A549 (cell line): Measurements from ENCODE around the gene ADAMTS2. TPM values are rescaled to one million over a fixed set of nuclear protein-coding genes. Genes with fewer than 3 reads are reported as not detected.

Experiments used
- ATAC-seq, 2 experiments: fragments of 200-7000 bp in 1 of 2; fragments of >200 bp in 1 of 2; cut with Nextera tagmentation in 1 of 2; cut with Tn5 transposase in 1 of 2; 3 replicates each; pipeline versions ENCODE4 v1.8.0 to v1.9.1; 2018 to 2020; ENCODE audit warnings: mild to moderate bottlenecking in 1 of 2, moderate library complexity in 1 of 2
- CTCF ChIA-PET: fragments of 300-600 bp; sonication (Branson Sonifier 250); formaldehyde crosslinking; extraction: SDS; loops from one replicate; lab custom pipeline; 2021; ENCODE audit warnings: antibody characterized with exemption, inconsistent platforms; lab: Yijun Ruan, JAX
- POLR2A ChIA-PET: fragments of 350-600 bp; formaldehyde crosslinking; extraction: SDS; loops from one replicate; lab custom pipeline; 2021; ENCODE audit warnings: antibody characterized with exemption, inconsistent platforms; lab: Yijun Ruan, JAX
- DNase-seq, 2 experiments: peaks; one replicate each; pipeline versions ENCODE4 v3.0.0 to v3.0.0-alpha.2; 2011 to 2016; ENCODE audit warnings: low read depth in 1 of 2, low spot score in 1 of 2
- FAIRE-seq: peaks from 2 replicates; lab custom pipeline; 2011; peaks lifted over from hg19 to GRCh38; lab: Jason Lieb, UNC
- H3K27ac ChIP-seq, 2 experiments: fragments of >200 bp; sonication (Bioruptor Twin); formaldehyde crosslinking; 3 replicates each; pipeline ENCODE4 v1.5.1; 2016 to 2017
- H3K4me1 ChIP-seq: fragments of >200 bp; sonication (Bioruptor Twin); formaldehyde crosslinking; 3 replicates; pipeline ENCODE4 v1.6.1; 2016
- H3K4me2 ChIP-seq: fragments of >200 bp; sonication (Bioruptor Twin); formaldehyde crosslinking; 3 replicates; pipeline ENCODE4 v1.6.1; 2016
- H3K4me3 ChIP-seq: fragments of >200 bp; sonication (Bioruptor Twin); formaldehyde crosslinking; 3 replicates; pipeline ENCODE4 v1.5.1; 2016
- H3K9me3 ChIP-seq: fragments of >200 bp; sonication (Bioruptor Twin); formaldehyde crosslinking; 3 replicates; pipeline ENCODE4 v1.6.1; 2016
- BCL3 ChIP-seq: fragments of >200 bp; sonication (Bioruptor Twin); formaldehyde crosslinking; IDR thresholded peaks from 3 replicates; pipeline ENCODE4 v1.6.1; 2016
- BHLHE40 ChIP-seq: IDR thresholded peaks from 2 replicates; pipeline ENCODE4 v1.6.1; 2012; ENCODE audit warnings: low read depth, low read length, inconsistent platforms
- CEBPB ChIP-seq, 2 experiments: fragments of >200 bp in 1 of 2; sonication (Bioruptor Twin) in 1 of 2; formaldehyde crosslinking in 1 of 2; IDR thresholded peaks; 2 replicates each; pipeline ENCODE4 v1.6.1; 2012 to 2016
- CHD2 ChIP-seq: fragments of 150-350 bp; IDR thresholded peaks from 2 replicates; pipeline ENCODE4 v1.6.1; 2014; ENCODE audit warnings: low read length; ENCODE audit not compliant: partially characterized antibody
- CHD4 ChIP-seq: fragments of 200-600 bp; sonication (generic); IDR thresholded peaks from 2 replicates; pipeline ENCODE4 v1.6.1; 2016; ENCODE audit warnings: antibody characterized with exemption, mild to moderate bottlenecking, borderline replicate concordance
- CTCF ChIP-seq: fragments of >200 bp; sonication (Bioruptor Twin); formaldehyde crosslinking; IDR thresholded peaks from 3 replicates; pipeline ENCODE4 v1.5.1; 2016
- EHMT2 ChIP-seq: fragments of 200-600 bp; sonication (generic); IDR thresholded peaks from 2 replicates; pipeline ENCODE4 v1.6.1; 2016; ENCODE audit warnings: antibody characterized with exemption, low read depth, mild to moderate bottlenecking, moderate library complexity
- ESRRA ChIP-seq: fragments of 150-350 bp; IDR thresholded peaks from 2 replicates; pipeline ENCODE4 v1.6.1; 2014; ENCODE audit warnings: mild to moderate bottlenecking, low read length, borderline replicate concordance
- FOSB ChIP-seq: fragments of 250-450 bp; sonication (Bioruptor Pico); IDR thresholded peaks from 2 replicates; pipeline ENCODE4 v1.5.0; 2020; ENCODE audit warnings: mild to moderate bottlenecking, moderate library complexity
- FOXS1 ChIP-seq: fragments of 250-450 bp; sonication (Bioruptor Pico); IDR thresholded peaks from 2 replicates; pipeline ENCODE4 v1.5.0; 2020; ENCODE audit warnings: mild to moderate bottlenecking, moderate library complexity
- HDAC2 ChIP-seq: fragments of 200-600 bp; sonication (generic); IDR thresholded peaks from 2 replicates; pipeline ENCODE4 v1.6.1; 2016
- HEYL ChIP-seq: fragments of 250-450 bp; sonication (Bioruptor Pico); IDR thresholded peaks from 2 replicates; pipeline ENCODE4 v1.8.0; 2021; ENCODE audit warnings: mild to moderate bottlenecking, moderate library complexity
- HMGXB4 ChIP-seq: fragments of 250-450 bp; sonication (Bioruptor Pico); IDR thresholded peaks from 2 replicates; pipeline ENCODE4 v1.5.0; 2021; ENCODE audit warnings: mild to moderate bottlenecking, moderate library complexity, borderline replicate concordance
- HOXA7 ChIP-seq: fragments of 250-450 bp; sonication (Bioruptor Pico); IDR thresholded peaks from 2 replicates; pipeline ENCODE4 v1.5.0; 2020; ENCODE audit warnings: mild to moderate bottlenecking, moderate library complexity
- HOXB5 ChIP-seq: fragments of 250-450 bp; sonication (Bioruptor Pico); IDR thresholded peaks from 2 replicates; pipeline ENCODE4 v1.5.0; 2020; ENCODE audit warnings: mild to moderate bottlenecking, moderate library complexity
- JUNB ChIP-seq: fragments of >200 bp; sonication (Bioruptor Twin); formaldehyde crosslinking; IDR thresholded peaks from 2 replicates; pipeline ENCODE4 v1.6.1; 2016
- MAX ChIP-seq: IDR thresholded peaks from 2 replicates; pipeline ENCODE4 v1.6.1; 2012
- NFE2L2 ChIP-seq: fragments of 150-350 bp; conservative IDR thresholded peaks from 2 replicates; pipeline ENCODE4 v1.6.1; 2014; ENCODE audit warnings: low read length
- NPAS2 ChIP-seq: fragments of 250-450 bp; sonication (Bioruptor Pico); IDR thresholded peaks from 2 replicates; pipeline ENCODE4 v1.8.0; 2022; ENCODE audit warnings: mild to moderate bottlenecking, moderate library complexity, borderline replicate concordance
- PHF8 ChIP-seq: fragments of 200-600 bp; sonication (generic); IDR thresholded peaks from 2 replicates; pipeline ENCODE4 v1.6.1; 2016; ENCODE audit warnings: low read depth, mild to moderate bottlenecking, antibody characterized with exemption, moderate library complexity, borderline replicate concordance
- POLR2A ChIP-seq: IDR thresholded peaks from 2 replicates; pipeline ENCODE4 v1.6.1; 2012; ENCODE audit warnings: mild to moderate bottlenecking, low read length
- POLR2AphosphoS2 ChIP-seq: conservative IDR thresholded peaks from 2 replicates; pipeline ENCODE4 v1.6.1; 2012; ENCODE audit warnings: low read length, improper control_type of control experiment, inconsistent platforms
- RCOR1 ChIP-seq: fragments of 150-350 bp; IDR thresholded peaks from 2 replicates; pipeline ENCODE4 v1.6.1; 2014; ENCODE audit warnings: antibody characterized with exemption, low read length, low read depth
- RFX5 ChIP-seq: fragments of 450-650 bp; IDR thresholded peaks from 2 replicates; pipeline ENCODE4 v1.7.1; 2014; ENCODE audit warnings: antibody characterized with exemption, mild to moderate bottlenecking, moderate library complexity
- TP53 ChIP-seq: fragments of 250-450 bp; sonication (Bioruptor Pico); IDR thresholded peaks from 2 replicates; pipeline ENCODE4 v1.5.0; 2021; ENCODE audit warnings: mild to moderate bottlenecking, moderate library complexity
- ZSCAN20 ChIP-seq: fragments of 250-450 bp; sonication (Bioruptor Pico); IDR thresholded peaks from 2 replicates; pipeline ENCODE4 v1.8.0; 2022; ENCODE audit warnings: mild to moderate bottlenecking, moderate library complexity
- WGBS: methylation state at CpG from one replicate; pipeline ENCODE4 v1.1.6; 2017; ENCODE audit errors: missing lambda C conversion rate; 5-methylcytosine and 5-hydroxymethylcytosine counted together
- polyA plus RNA-seq, 4 experiments: library from polyadenylated mRNA; depleted of rRNA in 3 of 4; stranded (reverse); fragments of >200 nt; fragmentation: RNase III in 1 of 4; extraction: RNeasy Plus Mini Kit Qiagen cat#74134 plus additional on column Dnase treatment in 1 of 4; gene quantifications; 2 replicates in 3 of 4; 3 replicates in 1 of 4; pipeline ENCODE4 v1.2.3, GENCODE V29; 2011 to 2017

The ADAMTS2 gene
- polyA plus RNA-seq, 2 of the 4 experiments (the other 2 are of a cell fraction), result not detected

GRCh38 chr5:179221196-179221876, 123.9 kb downstream of the ADAMTS2 start:
- no peak for ATAC-seq
- CTCF ChIA-PET, result no interaction called here
- WGBS, result 44% methylated on average over 9 of the region's 14 CpGs
- Histone ChIP-seq H3K9me3 (peaks cover 18% of the 10 kb centered on the region; the same call in 2 of the 3 replicates), H3K4me3 (no peak overlapping the region), H3K4me2 (no peak overlapping the region), H3K27ac (no peak overlapping the region), H3K4me1 (no peaks in the 10 kb centered on the region)
- TF ChIP-seq HDAC2 (no peak), BHLHE40 (no peak), FOSB (no peak), NPAS2 (CRISPR knock-in tag) (no peak), CHD2 (no peak), HEYL (CRISPR knock-in tag) (no peak), HOXA7 (CRISPR knock-in tag) (no peak), NFE2L2 (no peak), ESRRA (no peak), FOXS1 (CRISPR knock-in tag) (no peak), MAX (no peak), TP53 (CRISPR knock-in tag) (no peak), HMGXB4 (CRISPR knock-in tag) (no peak), RCOR1 (no peak), POLR2A (no peak)
- DNase-seq, result no peak
- POLR2A ChIA-PET, result no interaction called here
- no peak for FAIRE-seq

GRCh38 chr5:179220716-179221115, 124.5 kb downstream of the ADAMTS2 start:
- TF ChIP-seq CTCF (no peak), NPAS2 (CRISPR knock-in tag) (no peak), ZSCAN20 (CRISPR knock-in tag) (no peak), POLR2A (no peak), FOSB (no peak), EHMT2 (no peak), PHF8 (no peak), TP53 (CRISPR knock-in tag) (no peak), NFE2L2 (no peak), ESRRA (no peak), POLR2AphosphoS2 (no peak), BCL3 (no peak), HOXB5 (CRISPR knock-in tag) (no peak), CHD4 (no peak), CEBPB (IDR thresholded peaks at IDR 0.05) (no peak), RFX5 (no peak), HMGXB4 (CRISPR knock-in tag) (no peak), JUNB (no peak)
- no peaks in the 10 kb centered on the region for H3K4me1 ChIP-seq
- H3K9me3 ChIP-seq, result peaks cover 18% of the 10 kb centered on the region; the same call in 2 of the 3 replicates
- H3K4me2 ChIP-seq, result no peak overlapping the region
- H3K27ac ChIP-seq, result no peak overlapping the region
- POLR2A ChIA-PET, result no interaction called here
- CTCF ChIA-PET, result no interaction called here
- FAIRE-seq, result no peak
- H3K4me3 ChIP-seq, result no peak overlapping the region
- WGBS, result 12% methylated on average over 3 of the region's 8 CpGs
- DNase-seq, result no peak
- no peak for ATAC-seq
